Naive thymus-derived CD8-positive, alpha-beta T cell (primary cell): ENCODE data around the gene SBK2. TPM values are rescaled to one million over a fixed set of nuclear protein-coding genes. Genes with fewer than 3 reads are reported as not detected.

Source experiments
- ATAC-seq, 2 donors: fragments of 150-1000 bp; cut with Tn5 transposase in 1 of 2; sonication (Bioruptor Pico), chemical (Tn5 transposase) in 1 of 2; 1 replicate in 1 of 2; 2 replicates in 1 of 2; pipeline ENCODE4 v1.10.0; 2021; ENCODE audit warnings: mild to moderate bottlenecking in 2 of 2, moderate library complexity in 2 of 2
- POLR2A ChIA-PET: fragments of 350-600 bp; sonication (Branson Sonifier 250); formaldehyde crosslinking; loops from one replicate; lab custom pipeline; 2021; ENCODE audit warnings: antibody characterized with exemption; lab: Charles Lee
- DNase-seq, 10 donors: peaks; one replicate each; pipeline versions ENCODE4 v3.0.0 to v3.0.0-alpha.2; 2020 to 2022
- H3K27ac Mint-ChIP-seq, 10 donors: one replicate each; pipeline ENCODE4 v1.8.0; 2020 to 2022; ENCODE audit warnings: mild to moderate bottlenecking in 10 of 10, mixed read lengths in 10 of 10, moderate library complexity in 4 of 10, inconsistent platforms in 1 of 10
- H3K27me3 Mint-ChIP-seq, 5 donors: one replicate each; pipeline ENCODE4 v1.8.0; 2021 to 2022; ENCODE audit warnings: mixed read lengths in 5 of 5
- H3K36me3 Mint-ChIP-seq, 3 donors: one replicate each; pipeline ENCODE4 v1.8.0; 2020 to 2022; ENCODE audit warnings: mixed read lengths in 3 of 3, mild to moderate bottlenecking in 2 of 3, inconsistent platforms in 1 of 3
- H3K4me1 Mint-ChIP-seq, 4 donors: one replicate each; pipeline ENCODE4 v1.8.0; 2021 to 2022; ENCODE audit warnings: mixed read lengths in 4 of 4
- H3K4me3 Mint-ChIP-seq, 10 donors: one replicate each; pipeline ENCODE4 v1.8.0; 2020 to 2022; ENCODE audit warnings: mild to moderate bottlenecking in 10 of 10, mixed read lengths in 10 of 10, moderate library complexity in 6 of 10, inconsistent platforms in 1 of 10
- H3K9me3 Mint-ChIP-seq, 9 donors: one replicate each; pipeline ENCODE4 v1.8.0; 2020 to 2022; ENCODE audit warnings: mixed read lengths in 9 of 9, mild to moderate bottlenecking in 3 of 9, inconsistent platforms in 1 of 9, moderate library complexity in 1 of 9
- polyA plus RNA-seq, 3 donors: library from polyadenylated mRNA; unstranded; fragments of 300-500 nt; fragmentation: Illumina TruSeq; gene quantifications; one replicate each; pipeline ENCODE4 v1.2.3, GENCODE V29; 2021
- total RNA-seq, 8 experiments: library from RNA in 2 of 8; stranded (reverse) in 2 of 8; gene quantifications; one replicate each; pipeline ENCODE4 v1.2.3 and lab custom pipeline; 2021 to 2026

SBK2 gene
- total and polyA plus RNA-seq, 5 experiments from 2014 or later: not detected

- Mint-ChIP-seq H3K27ac (peak overlapping the region in 1 of 10 donors; percentile 73), H3K4me3 (no peak overlapping the region), H3K27me3 (peaks cover 0 to 22% (median 4%) of the 10 kb centered on the region in 5 donors), H3K4me1 (no peaks in the 10 kb centered on the region), H3K36me3 (no peaks in the 10 kb centered on the region), H3K9me3 (no peaks in the 10 kb centered on the region)
- ATAC-seq: no peak
- POLR2A ChIA-PET: no interaction called here
- DNase-seq: no peak
These were observed 16.6 kb upstream of the SBK2 start for GRCh38 chr19:55553217-55554182.

- no peaks in the 10 kb centered on the region for H3K4me1 Mint-ChIP-seq
- H3K9me3 Mint-ChIP-seq: no peaks in the 10 kb centered on the region
- ATAC-seq: no peak
- no peak overlapping the region for H3K4me3 Mint-ChIP-seq
- no peak for DNase-seq
- peak overlapping the region in 1 of 10 donors; percentile 73 for H3K27ac Mint-ChIP-seq
- peaks cover 0 to 28% (median 9%) of the 10 kb centered on the region in 5 donors for H3K27me3 Mint-ChIP-seq
- no peaks in the 10 kb centered on the region for H3K36me3 Mint-ChIP-seq
- POLR2A ChIA-PET: interaction anchor here (0.6 to 0.7 kb wide), 2 partner anchors 23 to 131 kb away, joined by 4 to 6 read pairs; no protein-coding TSS in a partner anchor
These were observed 15.7 kb upstream of the SBK2 start for GRCh38 chr19:55552620-55553019.

DNA sequence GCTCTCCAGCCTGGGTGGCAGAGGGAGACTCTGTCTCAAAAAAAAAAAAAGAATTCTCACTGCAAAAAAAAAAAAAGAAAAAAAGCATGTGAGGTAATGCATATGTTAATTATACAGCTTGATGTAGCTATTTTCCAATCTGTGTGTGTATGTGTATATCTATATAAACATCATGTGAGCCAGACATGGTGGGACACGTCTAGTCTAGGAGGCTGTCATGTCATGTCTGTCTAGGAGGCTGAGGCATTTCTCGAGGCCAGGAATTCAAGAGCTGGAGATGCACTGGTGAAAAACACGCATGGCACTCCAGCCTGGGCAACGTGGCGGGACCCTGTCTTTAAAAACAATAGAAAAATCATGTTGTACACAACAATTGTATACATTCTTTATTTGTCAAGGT lies 15.3 kb upstream of the SBK2 start:
- Mint-ChIP-seq H3K4me3 (no peak overlapping the region), H3K27ac (no peak overlapping the region), H3K36me3 (no peaks in the 10 kb centered on the region), H3K4me1 (peaks cover 0 to 2% (median 2%) of the 10 kb centered on the region in 4 donors), H3K9me3 (no peaks in the 10 kb centered on the region), H3K27me3 (peaks cover 0 to 32% (median 11%) of the 10 kb centered on the region in 5 donors)
- POLR2A ChIA-PET: interaction anchor here (0.6 to 0.7 kb wide), 2 partner anchors 22 to 131 kb away, joined by 4 to 6 read pairs; no protein-coding TSS in a partner anchor
- DNase-seq: no peak
- no peak for ATAC-seq

DNA sequence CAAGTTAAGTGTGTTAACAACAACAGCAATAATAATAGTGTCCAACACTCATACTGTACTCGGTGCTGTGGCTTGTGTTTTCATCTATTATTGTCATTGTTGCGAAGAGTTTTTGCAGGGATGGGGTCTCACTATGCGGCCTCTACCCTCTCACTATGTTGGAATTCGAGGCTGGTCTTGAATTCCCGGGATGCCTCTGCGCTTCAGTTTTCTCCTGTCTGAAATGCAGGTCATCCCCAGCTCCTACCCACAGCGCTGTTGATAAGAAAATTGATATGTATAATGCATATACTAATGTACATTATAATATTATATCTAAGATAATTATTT lies 13.4 kb upstream of the SBK2 start:
- peaks cover 0 to 48% (median 24%) of the 10 kb centered on the region in 5 donors for H3K27me3 Mint-ChIP-seq
- peaks cover 0 to 2% (median 0%) of the 10 kb centered on the region in 9 donors for H3K9me3 Mint-ChIP-seq
- no peak for ATAC-seq
- POLR2A ChIA-PET: no interaction called here
- H3K27ac Mint-ChIP-seq: no peak overlapping the region
- no peak overlapping the region for H3K4me3 Mint-ChIP-seq
- H3K4me1 Mint-ChIP-seq: peaks cover 0 to 4% (median 4%) of the 10 kb centered on the region in 4 donors
- no peaks in the 10 kb centered on the region for H3K36me3 Mint-ChIP-seq
- no peak for DNase-seq

- DNase-seq (no peak), ATAC-seq (no peak)
- no peak overlapping the region for H3K4me3 Mint-ChIP-seq
- H3K27ac Mint-ChIP-seq: no peak overlapping the region
- POLR2A ChIA-PET: no interaction called here
- peaks cover 0 to 6% (median 4%) of the 10 kb centered on the region in 4 donors for H3K4me1 Mint-ChIP-seq
- H3K27me3 Mint-ChIP-seq: peaks cover 0 to 53% (median 27%) of the 10 kb centered on the region in 5 donors
- H3K9me3 Mint-ChIP-seq: peaks cover 0 to 2% (median 0%) of the 10 kb centered on the region in 9 donors
- no peaks in the 10 kb centered on the region for H3K36me3 Mint-ChIP-seq
These were observed 12.8 kb upstream of the SBK2 start for GRCh38 chr19:55549500-55550320.

GRCh38 chr19:55546822-55547614 lies 10.1 kb upstream of the SBK2 start:
- no peak for ATAC-seq
- H3K27ac Mint-ChIP-seq: peak overlapping the region in 1 of 10 donors; percentile 38
- no peaks in the 10 kb centered on the region for H3K36me3 Mint-ChIP-seq

DNA sequence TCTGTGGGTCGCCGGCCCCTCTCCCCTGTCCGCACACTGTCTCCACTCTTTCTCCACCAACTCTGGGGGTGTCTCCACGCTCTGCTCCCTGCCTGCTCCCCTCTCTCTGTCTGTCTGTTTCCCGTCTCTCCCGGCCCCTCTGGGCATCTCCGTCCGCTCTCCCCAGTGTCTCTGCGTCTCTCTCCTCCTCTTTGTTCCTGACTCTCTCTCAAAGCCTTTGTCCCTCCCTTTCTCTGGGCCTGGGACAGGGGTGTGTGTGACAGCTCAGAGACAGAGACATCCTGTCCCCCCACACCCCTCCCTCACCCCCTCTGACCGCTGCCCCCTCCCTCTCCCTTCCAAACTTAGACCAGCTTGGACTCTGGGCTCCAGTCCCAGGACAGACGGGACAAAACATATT lies 9.1 kb upstream of the SBK2 start:
- peaks cover 0 to 6% (median 4%) of the 10 kb centered on the region in 4 donors for H3K4me1 Mint-ChIP-seq
- H3K27me3 Mint-ChIP-seq: peaks cover 6 to 39% (median 39%) of the 10 kb centered on the region in 5 donors
- no peak for ATAC-seq
- no peaks in the 10 kb centered on the region for H3K36me3 Mint-ChIP-seq
- H3K4me3 Mint-ChIP-seq: no peak overlapping the region
- DNase-seq: no peak
- peaks cover 0 to 10% (median 0%) of the 10 kb centered on the region in 9 donors for H3K9me3 Mint-ChIP-seq
- POLR2A ChIA-PET: no interaction called here
- H3K27ac Mint-ChIP-seq: no peak overlapping the region

More at GRCh38 chr19:55546822-55547614, 10.1 kb upstream of the SBK2 start:
- peaks cover 0 to 6% (median 4%) of the 10 kb centered on the region in 4 donors for H3K4me1 Mint-ChIP-seq
- peaks cover 3 to 39% (median 34%) of the 10 kb centered on the region in 5 donors for H3K27me3 Mint-ChIP-seq
- no peak for DNase-seq
- no peak overlapping the region for H3K4me3 Mint-ChIP-seq
- H3K9me3 Mint-ChIP-seq: peaks cover 0 to 10% (median 0%) of the 10 kb centered on the region in 9 donors
- POLR2A ChIA-PET: no interaction called here

DNA sequence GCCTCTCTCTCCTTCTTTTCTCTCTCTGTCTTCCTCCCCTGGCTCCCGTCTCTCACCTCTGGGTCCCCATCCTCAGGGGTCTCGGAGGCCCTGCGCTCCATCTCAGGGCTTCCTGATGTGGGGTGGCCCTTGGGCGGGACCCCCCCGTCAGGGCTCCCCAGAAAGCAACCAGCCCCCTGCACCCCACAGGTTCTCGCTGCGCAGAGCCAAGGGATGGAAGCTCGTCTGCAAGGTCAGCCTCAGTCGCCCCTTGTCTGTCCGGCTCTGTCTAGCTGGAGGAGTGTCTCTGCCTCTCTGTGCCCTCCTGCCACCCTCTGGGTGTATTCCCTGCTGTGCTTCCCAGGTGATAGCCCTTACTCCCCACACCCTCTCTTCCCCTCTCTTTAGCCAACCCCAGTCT lies 8.5 kb upstream of the SBK2 start, which contains the start of gene SBK3:
Gene SBK3 (minus strand): TSS at position 101 of the 400 bp plus-strand sequence. CDS start 0 bp downstream, at position 101.
- H3K27ac Mint-ChIP-seq: peak within 1 kb of the TSS in 1 of 10 donors; percentile 44
- POLR2A ChIA-PET: no interaction called here
- peaks cover 0 to 6% (median 4%) of the 10 kb centered on the region in 4 donors for H3K4me1 Mint-ChIP-seq
- H3K9me3 Mint-ChIP-seq: peaks cover 0 to 10% (median 0%) of the 10 kb centered on the region in 9 donors
- DNase-seq (no peak), ATAC-seq (no peak)
- H3K27me3 Mint-ChIP-seq: peaks cover 6 to 39% (median 39%) of the 10 kb centered on the region in 5 donors
- no peak within 1 kb of the TSS for H3K4me3 Mint-ChIP-seq
- no peaks in the 10 kb centered on the region for H3K36me3 Mint-ChIP-seq

GRCh38 chr19:55544776-55545439 lies 8.0 kb upstream of the SBK2 start:
- ATAC-seq (no peak), DNase-seq (no peak)
- H3K27ac Mint-ChIP-seq: peak overlapping the region in 1 of 10 donors; percentile 44
- POLR2A ChIA-PET: no interaction called here
- no peaks in the 10 kb centered on the region for H3K36me3 Mint-ChIP-seq
- H3K4me1 Mint-ChIP-seq: peaks cover 0 to 6% (median 4%) of the 10 kb centered on the region in 4 donors
- H3K27me3 Mint-ChIP-seq: peaks cover 6 to 39% (median 34%) of the 10 kb centered on the region in 5 donors
- H3K9me3 Mint-ChIP-seq: peaks cover 0 to 10% (median 0%) of the 10 kb centered on the region in 9 donors
- no peak overlapping the region for H3K4me3 Mint-ChIP-seq

- Mint-ChIP-seq H3K4me1 (peaks cover 0 to 6% (median 4%) of the 10 kb centered on the region in 4 donors), H3K27ac (no peak overlapping the region), H3K36me3 (no peaks in the 10 kb centered on the region), H3K9me3 (peaks cover 0 to 10% (median 0%) of the 10 kb centered on the region in 9 donors), H3K4me3 (no peak overlapping the region), H3K27me3 (peaks cover 6 to 36% (median 32%) of the 10 kb centered on the region in 5 donors)
- DNase-seq: no peak
- POLR2A ChIA-PET: no interaction called here
- ATAC-seq: no peak
These were observed 7.1 kb upstream of the SBK2 start for GRCh38 chr19:55544014-55544413.

GRCh38 chr19:55543567-55543966 lies 6.6 kb upstream of the SBK2 start:
- H3K36me3 Mint-ChIP-seq: no peaks in the 10 kb centered on the region
- POLR2A ChIA-PET: no interaction called here
- H3K4me1 Mint-ChIP-seq: peaks cover 0 to 6% (median 4%) of the 10 kb centered on the region in 4 donors
- ATAC-seq (no peak), DNase-seq (no peak)
- H3K9me3 Mint-ChIP-seq: peaks cover 0 to 10% (median 0%) of the 10 kb centered on the region in 9 donors
- no peak overlapping the region for H3K27ac Mint-ChIP-seq
- peaks cover 6 to 36% (median 32%) of the 10 kb centered on the region in 5 donors for H3K27me3 Mint-ChIP-seq
- H3K4me3 Mint-ChIP-seq: no peak overlapping the region
